ENCODE data around the gene PPP1R27.

GRCh38 chr17:81858170-81858966 is 23.5 kb upstream of the PPP1R27 start:
- TF ChIP-seq CTCF (IDR thresholded peaks at IDR 0.05; ENCODE audit: borderline replicate concordance, extremely low read depth, low read length, poor library complexity, severe bottlenecking) (no peak), EZH2 (IDR thresholded peaks at IDR 0.05; ENCODE audit: borderline replicate concordance, low read depth, low read length, severe bottlenecking) (no peak)

Measured in DND-41 (cell line).